GM15510 (cell line): ENCODE results near the gene TFR2.

Experiments used
- POLR2A ChIP-seq: IDR thresholded peaks from 3 replicates; pipeline ENCODE4 v1.6.1; 2011; ENCODE audit warnings: borderline replicate concordance; ENCODE audit not compliant: insufficient read length; ENCODE audit errors: extremely low read depth

TFR2 gene

GRCh38 chr7:100571829-100572116 lies 69.6 kb downstream of the TFR2 start:
- TF ChIP-seq POLR2A = no peak

- no peak for TF ChIP-seq POLR2A
Observed at GRCh38 chr7:100570954-100571828, 70.2 kb downstream of the TFR2 start.
